HUES64 (cell line): ENCODE data around the gene SMPD3.

Experiments
- H3K27ac ChIP-seq: 2 replicates; pipeline ENCODE4 v1.7.0; 2013; ENCODE audit warnings: low read depth, low read length, inconsistent platforms
- H3K27me3 ChIP-seq: 2 replicates; pipeline ENCODE4 v1.6.1; 2013; ENCODE audit warnings: mild to moderate bottlenecking, low read length; ENCODE audit not compliant: insufficient read depth
- H3K36me3 ChIP-seq: 2 replicates; pipeline ENCODE4 v1.6.1; 2013; ENCODE audit warnings: mild to moderate bottlenecking, low read length; ENCODE audit not compliant: insufficient read depth
- H3K4me1 ChIP-seq: 2 replicates; pipeline ENCODE4 v1.6.1; 2013; ENCODE audit warnings: mild to moderate bottlenecking, low read length, moderate library complexity; ENCODE audit not compliant: insufficient read depth
- H3K4me3 ChIP-seq: 2 replicates; pipeline ENCODE4 v1.5.1; 2013; ENCODE audit warnings: mild to moderate bottlenecking, low read length, moderate library complexity
- H3K9ac ChIP-seq: 2 replicates; pipeline ENCODE4 v1.6.1; 2013; ENCODE audit warnings: mild to moderate bottlenecking, low read depth, low read length
- H3K9me3 ChIP-seq: 2 replicates; pipeline ENCODE4 v1.6.1; 2013; ENCODE audit warnings: low read depth, low read length; ENCODE audit not compliant: insufficient read depth
- WGBS: fragments of 150-250, 120-280 bp; methylation state at CpG from one replicate; pipeline ENCODE4 v1.1.7; 2013; ENCODE audit warnings: missing lambda C conversion rate; 5-methylcytosine and 5-hydroxymethylcytosine counted together

SMPD3 gene

GRCh38 chr16:68487669-68488068, 39.4 kb upstream of the SMPD3 start:
- H3K9me3 ChIP-seq: peaks cover 4% of the 10 kb centered on the region; the same call in 1 of the 2 replicates
- H3K4me1 ChIP-seq: peaks cover 27% of the 10 kb centered on the region
- 91% methylated on average over 6 of the region's 6 CpGs for WGBS
- H3K36me3 ChIP-seq: no peaks in the 10 kb centered on the region
- H3K27ac ChIP-seq: no peak overlapping the region
- no peak overlapping the region for H3K9ac ChIP-seq
- no peaks in the 10 kb centered on the region for H3K27me3 ChIP-seq
- H3K4me3 ChIP-seq: no peak overlapping the region

- H3K9me3 ChIP-seq: peaks cover 4% of the 10 kb centered on the region; the same call in 1 of the 2 replicates
- H3K4me1 ChIP-seq: peaks cover 27% of the 10 kb centered on the region
- WGBS: 48% methylated on average over 4 of the region's 4 CpGs
Observed at GRCh38 chr16:68487203-68487514, 38.9 kb upstream of the SMPD3 start.

GRCh38 chr16:68486502-68487202, 38.3 kb upstream of the SMPD3 start:
- H3K27ac ChIP-seq: no peak overlapping the region
- no peaks in the 10 kb centered on the region for H3K27me3 ChIP-seq

More at GRCh38 chr16:68487203-68487514, 38.9 kb upstream of the SMPD3 start:
- Histone ChIP-seq H3K36me3 (no peaks in the 10 kb centered on the region), H3K27me3 (no peaks in the 10 kb centered on the region), H3K9ac (no peak overlapping the region), H3K27ac (no peak overlapping the region), H3K4me3 (no peak overlapping the region)

GRCh38 chr16:68481636-68482035, 33.3 kb upstream of the SMPD3 start:
- no peak overlapping the region for H3K4me3 ChIP-seq
- no peaks in the 10 kb centered on the region for H3K27me3 ChIP-seq
- peaks cover 13% of the 10 kb centered on the region for H3K4me1 ChIP-seq

More at GRCh38 chr16:68486502-68487202, 38.3 kb upstream of the SMPD3 start:
- Histone ChIP-seq H3K4me1 (peaks cover 27% of the 10 kb centered on the region), H3K9me3 (peaks cover 4% of the 10 kb centered on the region; the same call in 1 of the 2 replicates), H3K4me3 (no peak overlapping the region), H3K36me3 (no peaks in the 10 kb centered on the region), H3K9ac (no peak overlapping the region)
- 58% methylated on average over 3 of the region's 4 CpGs for whole genome bisulfite sequencing

GRCh38 chr16:68480084-68480995, 32.0 kb upstream of the SMPD3 start:
- Histone ChIP-seq H3K9me3 (peaks cover 10% of the 10 kb centered on the region; the same call in 1 of the 2 replicates), H3K9ac (no peak overlapping the region), H3K4me1 (peaks cover 10% of the 10 kb centered on the region), H3K27me3 (no peaks in the 10 kb centered on the region), H3K36me3 (no peaks in the 10 kb centered on the region), H3K27ac (no peak overlapping the region), H3K4me3 (no peak overlapping the region)
- 95% methylated on average over 6 of the region's 6 CpGs for WGBS

More at GRCh38 chr16:68481636-68482035, 33.3 kb upstream of the SMPD3 start:
- H3K36me3 ChIP-seq: no peaks in the 10 kb centered on the region
- WGBS: 97% methylated on average over 5 of the region's 5 CpGs
- no peak overlapping the region for H3K9ac ChIP-seq
- H3K9me3 ChIP-seq: peaks cover 10% of the 10 kb centered on the region; the same call in 1 of the 2 replicates
- H3K27ac ChIP-seq: no peak overlapping the region

- WGBS: 81% methylated on average over 2 of the region's 2 CpGs
Observed at GRCh38 chr16:68479271-68479670, 31.0 kb upstream of the SMPD3 start.

GRCh38 chr16:68478526-68479250, 30.4 kb upstream of the SMPD3 start:
- Histone ChIP-seq H3K36me3 (no peaks in the 10 kb centered on the region), H3K27ac (peak overlapping the region; percentile 22; the same call in 1 of the 2 replicates), H3K27me3 (no peaks in the 10 kb centered on the region), H3K4me3 (no peak overlapping the region), H3K4me1 (peaks cover 10% of the 10 kb centered on the region), H3K9me3 (peaks cover 10% of the 10 kb centered on the region; the same call in 1 of the 2 replicates), H3K9ac (no peak overlapping the region)
- WGBS: 56% methylated on average over 2 of the region's 2 CpGs

More at GRCh38 chr16:68479271-68479670, 31.0 kb upstream of the SMPD3 start:
- H3K9me3 ChIP-seq: peaks cover 10% of the 10 kb centered on the region; the same call in 1 of the 2 replicates
- H3K36me3 ChIP-seq: no peaks in the 10 kb centered on the region
- H3K4me3 ChIP-seq: no peak overlapping the region
- H3K27me3 ChIP-seq: no peaks in the 10 kb centered on the region
- H3K4me1 ChIP-seq: peaks cover 10% of the 10 kb centered on the region
- no peak overlapping the region for H3K27ac ChIP-seq
- H3K9ac ChIP-seq: no peak overlapping the region

- 94% methylated on average over 4 of the region's 4 CpGs for WGBS
- H3K4me3 ChIP-seq: no peak overlapping the region
- H3K36me3 ChIP-seq: no peaks in the 10 kb centered on the region
- no peak overlapping the region for H3K27ac ChIP-seq
- peaks cover 7% of the 10 kb centered on the region; the same call in 1 of the 2 replicates for H3K9me3 ChIP-seq
- peaks cover 13% of the 10 kb centered on the region for H3K4me1 ChIP-seq
- no peak overlapping the region for H3K9ac ChIP-seq
- no peaks in the 10 kb centered on the region for H3K27me3 ChIP-seq
Observed at GRCh38 chr16:68475071-68475470, 26.8 kb upstream of the SMPD3 start.

- H3K27ac ChIP-seq: no peak overlapping the region
- H3K27me3 ChIP-seq: no peaks in the 10 kb centered on the region
- peaks cover 7% of the 10 kb centered on the region; the same call in 1 of the 2 replicates for H3K9me3 ChIP-seq
- H3K4me1 ChIP-seq: peaks cover 7% of the 10 kb centered on the region; the same call in 1 of the 2 replicates
- H3K4me3 ChIP-seq: no peak overlapping the region
- H3K36me3 ChIP-seq: no peaks in the 10 kb centered on the region
- no peak overlapping the region for H3K9ac ChIP-seq
- 87% methylated on average over 7 of the region's 7 CpGs for WGBS
Observed at GRCh38 chr16:68473358-68474070, 25.2 kb upstream of the SMPD3 start.

GRCh38 chr16:68472581-68472980, 24.3 kb upstream of the SMPD3 start:
- 93% methylated on average over 5 of the region's 5 CpGs for WGBS

More at GRCh38 chr16:68472581-68472980, 24.3 kb upstream of the SMPD3 start:
- Histone ChIP-seq H3K9me3 (peaks cover 5% of the 10 kb centered on the region; the same call in 1 of the 2 replicates), H3K27ac (no peak overlapping the region), H3K27me3 (no peaks in the 10 kb centered on the region), H3K4me3 (no peak overlapping the region), H3K4me1 (peaks cover 6% of the 10 kb centered on the region; the same call in 1 of the 2 replicates), H3K9ac (no peak overlapping the region), H3K36me3 (no peaks in the 10 kb centered on the region)
